Upper lobe of left lung (tissue), 6 donors: ENCODE data around the gene STAMBP. TPM values are rescaled to one million over a fixed set of nuclear protein-coding genes. Genes with fewer than 3 reads are reported as not detected.

Experiments used
- ATAC-seq, 2 donors: fragments of 200-7000 bp; cut with Tn5 transposase; one replicate each; pipeline ENCODE4 v1.9.1; 2022; ENCODE audit warnings: mild to moderate bottlenecking in 2 of 2, moderate library complexity in 2 of 2; ENCODE audit not compliant: low FRiP score in 2 of 2
- DNase-seq, 2 donors: peaks; one replicate each; pipeline ENCODE4 v3.0.0-alpha.2; 2019 to 2020
- H3K27ac ChIP-seq, 4 donors: fragments of 200-600 bp; sonication (generic); one replicate each; pipeline ENCODE4 v1.5.1; 2016 to 2019
- H3K27me3 ChIP-seq, 4 donors: fragments of 200-600 bp; sonication (generic); one replicate each; pipeline ENCODE4 v1.5.1; 2017 to 2019
- H3K36me3 ChIP-seq, 4 donors: fragments of 200-600 bp; sonication (generic); one replicate each; pipeline ENCODE4 v1.5.1; 2016 to 2019
- H3K4me1 ChIP-seq, 4 donors: fragments of 200-600 bp; sonication (generic); one replicate each; pipeline ENCODE4 v1.5.1; 2018 to 2019
- H3K4me3 ChIP-seq, 4 donors: fragments of 200-600 bp; sonication (generic); one replicate each; pipeline ENCODE4 v1.5.1; 2017 to 2019; ENCODE audit warnings: mild to moderate bottlenecking in 2 of 4, moderate library complexity in 1 of 4
- H3K9me3 ChIP-seq, 4 donors: fragments of 200-600 bp; sonication (generic); one replicate each; pipeline ENCODE4 v1.5.1; 2018 to 2019
- EP300 ChIP-seq, 4 donors: sonication (generic); formaldehyde crosslinking; IDR thresholded peaks; one replicate each; pipeline ENCODE4 v1.5.1; 2017; ENCODE audit warnings: antibody characterized with exemption in 4 of 4, control low read depth in 2 of 4
- POLR2A ChIP-seq, 4 donors: fragments of 450-650 bp; IDR thresholded peaks; one replicate each; pipeline ENCODE4 v1.5.1; 2016 to 2017; ENCODE audit warnings: antibody characterized with exemption in 4 of 4, mild to moderate bottlenecking in 2 of 4
- POLR2AphosphoS5 ChIP-seq, 2 donors: sonication (generic); formaldehyde crosslinking; IDR thresholded peaks; one replicate each; pipeline ENCODE4 v1.5.1; 2017; ENCODE audit warnings: antibody characterized with exemption in 2 of 2
- WGBS, 2 donors: methylation state at CpG; one replicate each; pipeline ENCODE4 v1.1.5; 2017 to 2018; 5-methylcytosine and 5-hydroxymethylcytosine counted together
- total RNA-seq, 6 donors: library from RNA; depleted of rRNA in 4 of 6; stranded (reverse); fragments of >200 nt in 4 of 6; gene quantifications; one replicate each; pipeline versions ENCODE4 v1.1.0 to v1.2.1, GENCODE V29; 2016 to 2021
- TF ChIP-seq, protein P1 (sequence below), 6 experiments: fragments of 450-650 bp in 4 of 6; fragments of 200-600 bp in 2 of 6; sonication (generic) in 2 of 6; IDR thresholded peaks; one replicate each; pipeline ENCODE4 v1.5.1; 2016 to 2019; ENCODE audit warnings: antibody characterized with exemption in 6 of 6
- donor health status: DM: no; HTN: no; CAD: no; lungs with moderate emphysema.
- donor health status: DM: no; HTN: yes; CAD: no; lungs with severe emphysema.

Gene STAMBP
- total RNA-seq, 6 donors from 2014 or later = 22.8 to 41.7 (median 28.3) TPM

DNA sequence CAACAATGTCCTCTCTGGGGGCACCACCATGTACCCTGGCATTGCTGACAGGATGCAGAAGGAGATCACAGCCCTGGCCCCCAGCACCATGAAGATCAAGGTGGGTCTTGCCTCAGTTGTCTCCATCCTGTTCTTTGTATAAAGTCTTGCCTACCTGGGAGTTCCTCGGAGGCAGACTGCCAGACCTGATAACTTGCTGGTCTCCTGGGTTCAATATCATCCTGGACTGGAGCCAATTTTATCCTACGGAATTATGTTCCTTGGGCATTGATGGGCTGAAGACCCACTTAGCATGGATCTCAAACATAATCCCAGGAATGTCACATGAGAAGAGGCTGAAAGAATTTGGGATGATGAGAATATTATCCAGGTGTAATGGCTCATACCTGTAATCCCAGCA lies 87.9 kb downstream of the STAMBP start:
- Histone ChIP-seq H3K36me3 (no peaks in the 10 kb centered on the region), H3K4me1 (peaks cover 0 to 4% (median 0%) of the 10 kb centered on the region in 4 donors), H3K9me3 (no peaks in the 10 kb centered on the region), H3K27ac (no peak overlapping the region), H3K4me3 (no peak overlapping the region), H3K27me3 (no peaks in the 10 kb centered on the region)
- ATAC-seq = no peak
- DNase-seq = no peak
- TF ChIP-seq, protein P1, sequence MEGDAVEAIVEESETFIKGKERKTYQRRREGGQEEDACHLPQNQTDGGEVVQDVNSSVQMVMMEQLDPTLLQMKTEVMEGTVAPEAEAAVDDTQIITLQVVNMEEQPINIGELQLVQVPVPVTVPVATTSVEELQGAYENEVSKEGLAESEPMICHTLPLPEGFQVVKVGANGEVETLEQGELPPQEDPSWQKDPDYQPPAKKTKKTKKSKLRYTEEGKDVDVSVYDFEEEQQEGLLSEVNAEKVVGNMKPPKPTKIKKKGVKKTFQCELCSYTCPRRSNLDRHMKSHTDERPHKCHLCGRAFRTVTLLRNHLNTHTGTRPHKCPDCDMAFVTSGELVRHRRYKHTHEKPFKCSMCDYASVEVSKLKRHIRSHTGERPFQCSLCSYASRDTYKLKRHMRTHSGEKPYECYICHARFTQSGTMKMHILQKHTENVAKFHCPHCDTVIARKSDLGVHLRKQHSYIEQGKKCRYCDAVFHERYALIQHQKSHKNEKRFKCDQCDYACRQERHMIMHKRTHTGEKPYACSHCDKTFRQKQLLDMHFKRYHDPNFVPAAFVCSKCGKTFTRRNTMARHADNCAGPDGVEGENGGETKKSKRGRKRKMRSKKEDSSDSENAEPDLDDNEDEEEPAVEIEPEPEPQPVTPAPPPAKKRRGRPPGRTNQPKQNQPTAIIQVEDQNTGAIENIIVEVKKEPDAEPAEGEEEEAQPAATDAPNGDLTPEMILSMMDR (IDR thresholded peaks at IDR 0.05) = no peak
- TF ChIP-seq POLR2A (IDR thresholded peaks at IDR 0.05) (no peak), EP300 (IDR thresholded peaks at IDR 0.05) (no peak), POLR2AphosphoS5 (IDR thresholded peaks at IDR 0.05) (no peak)
- 40 to 44% methylated on average over 2 of the region's 2 CpGs for WGBS, 2 donors

DNA sequence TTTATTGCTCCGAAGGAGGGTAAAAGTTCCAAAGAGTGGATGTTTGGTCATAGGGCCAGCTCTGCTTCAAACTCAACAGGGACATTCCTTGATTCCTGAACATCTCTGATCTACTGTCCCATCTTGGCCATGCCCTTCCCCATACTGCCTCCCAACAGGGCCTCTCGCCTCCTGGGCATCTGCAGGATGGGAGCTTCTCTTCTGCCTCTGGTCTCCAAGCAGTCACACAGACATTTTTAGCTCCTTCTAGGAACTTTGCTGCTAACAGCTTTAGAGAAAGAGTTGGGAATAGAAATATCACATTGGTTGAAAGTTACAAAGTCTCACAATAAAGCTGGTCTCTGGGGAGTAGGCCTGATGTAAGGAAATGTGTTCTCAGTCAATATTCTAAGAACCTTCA lies 88.5 kb downstream of the STAMBP start:
- Histone ChIP-seq H3K4me3 (no peak overlapping the region), H3K36me3 (no peaks in the 10 kb centered on the region), H3K4me1 (peaks cover 0 to 4% (median 0%) of the 10 kb centered on the region in 4 donors), H3K9me3 (no peaks in the 10 kb centered on the region), H3K27ac (no peak overlapping the region), H3K27me3 (no peaks in the 10 kb centered on the region)
- DNase-seq (no peak), ATAC-seq (no peak)
- TF ChIP-seq POLR2A (IDR thresholded peaks at IDR 0.05) (no peak), EP300 (IDR thresholded peaks at IDR 0.05) (no peak), POLR2AphosphoS5 (IDR thresholded peaks at IDR 0.05) (no peak)
- TF ChIP-seq, protein P1 (IDR thresholded peaks at IDR 0.05) = no peak
- WGBS, 2 donors = 42 to 47% methylated on average over 2 of the region's 2 CpGs

DNA sequence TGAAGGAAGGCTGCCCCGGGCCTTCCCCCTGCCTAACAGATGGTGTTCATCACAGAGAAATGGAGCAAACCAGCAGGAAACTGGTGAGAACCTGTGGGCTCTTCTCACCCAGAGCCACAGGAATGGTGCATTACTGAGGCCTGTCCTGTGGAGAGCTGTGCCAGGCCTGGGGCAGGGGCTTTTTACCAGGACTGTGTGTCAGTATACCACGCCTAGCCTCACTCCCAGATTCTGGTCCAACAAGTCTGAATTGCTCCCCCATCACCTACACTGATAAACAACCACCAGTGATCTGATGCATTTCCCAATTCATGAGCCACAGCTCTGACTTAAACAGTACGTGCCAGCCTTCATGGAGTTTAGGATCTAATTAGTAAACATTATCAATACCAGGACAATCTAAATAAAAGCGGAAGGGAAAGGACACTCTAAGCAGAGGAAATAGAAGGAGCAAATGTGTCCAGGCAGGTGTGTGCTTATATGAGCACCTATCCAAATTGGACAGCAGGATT lies 89.0 kb downstream of the STAMBP start:
- Histone ChIP-seq H3K9me3 (no peaks in the 10 kb centered on the region), H3K4me3 (no peak overlapping the region), H3K4me1 (peaks cover 0 to 4% (median 0%) of the 10 kb centered on the region in 4 donors), H3K27ac (no peak overlapping the region), H3K27me3 (no peaks in the 10 kb centered on the region), H3K36me3 (no peaks in the 10 kb centered on the region)
- TF ChIP-seq POLR2AphosphoS5 (IDR thresholded peaks at IDR 0.05) (no peak), POLR2A (IDR thresholded peaks at IDR 0.05) (no peak), EP300 (IDR thresholded peaks at IDR 0.05) (no peak)
- TF ChIP-seq, protein P1 (IDR thresholded peaks at IDR 0.05) = no peak
- DNase-seq (no peak), ATAC-seq (no peak)
- 87 to 88% methylated on average over 4 of the region's 4 CpGs for WGBS, 2 donors

DNA sequence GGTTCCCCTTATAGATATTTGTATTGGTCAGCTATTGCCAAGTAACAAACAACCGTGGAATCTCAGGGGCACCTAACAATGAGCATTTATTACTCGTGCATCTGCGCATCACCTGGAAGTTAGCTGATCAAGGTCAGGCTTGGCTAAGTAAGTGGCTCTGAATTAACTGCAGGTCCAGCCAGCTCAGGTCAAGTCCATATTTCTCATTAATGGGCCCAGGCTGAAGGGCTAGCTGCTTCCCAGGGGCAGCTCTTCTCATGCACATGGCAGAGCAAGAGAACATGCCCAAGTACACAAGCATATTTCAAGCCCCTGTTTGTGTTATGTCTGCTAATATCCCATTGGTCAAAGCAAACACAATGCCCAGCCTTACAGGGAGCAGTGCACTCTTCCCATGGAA lies 90.1 kb downstream of the STAMBP start:
- Histone ChIP-seq H3K4me3 (no peak overlapping the region), H3K36me3 (no peaks in the 10 kb centered on the region), H3K9me3 (no peaks in the 10 kb centered on the region), H3K27ac (no peak overlapping the region), H3K4me1 (peaks cover 0 to 4% (median 0%) of the 10 kb centered on the region in 4 donors), H3K27me3 (no peaks in the 10 kb centered on the region)
- TF ChIP-seq POLR2AphosphoS5 (IDR thresholded peaks at IDR 0.05) (no peak), EP300 (IDR thresholded peaks at IDR 0.05) (no peak), POLR2A (IDR thresholded peaks at IDR 0.05) (no peak)
- TF ChIP-seq, protein P1 (IDR thresholded peaks at IDR 0.05) = no peak
- DNase-seq (no peak), ATAC-seq (no peak)
- 93 to 100% methylated on average over 1 to 3 of the region's 3 CpGs for WGBS, 2 donors

DNA sequence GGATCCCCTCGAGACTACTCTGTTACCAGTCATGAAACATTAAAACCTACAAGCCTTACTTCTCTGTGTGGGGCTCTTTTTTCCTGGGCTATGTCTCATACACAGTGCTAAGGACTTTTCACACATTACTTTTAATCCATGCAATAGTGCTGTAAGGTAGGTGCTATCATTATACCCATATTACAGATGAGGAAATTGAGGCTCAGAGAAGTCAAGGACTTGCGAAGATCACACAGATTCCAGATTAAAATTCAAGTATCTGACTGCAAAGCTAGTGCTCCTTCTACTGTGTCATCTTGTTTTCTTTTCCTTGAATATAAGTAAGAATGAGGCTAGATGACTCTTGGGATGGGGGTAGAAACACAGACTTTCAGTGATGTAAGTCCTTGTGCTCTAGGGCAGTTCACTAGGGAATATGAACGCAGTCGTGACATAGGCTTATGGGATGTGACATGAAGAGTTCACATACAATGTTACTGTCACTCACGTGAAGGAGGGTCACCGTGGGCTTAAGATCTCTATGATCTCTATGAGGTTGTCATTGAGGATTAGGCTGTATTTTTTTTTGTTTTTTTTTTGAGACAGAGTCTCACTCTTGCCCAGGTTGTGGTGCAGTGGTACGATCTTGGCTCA lies 91.0 kb downstream of the STAMBP start:
- H3K27me3 ChIP-seq = no peaks in the 10 kb centered on the region
- H3K4me1 ChIP-seq = peaks cover 0 to 4% (median 0%) of the 10 kb centered on the region in 4 donors
- H3K36me3 ChIP-seq = no peaks in the 10 kb centered on the region
- ATAC-seq (no peak), DNase-seq (no peak)
- no peaks in the 10 kb centered on the region for H3K9me3 ChIP-seq
- no peak overlapping the region for H3K27ac ChIP-seq
- no peak for TF ChIP-seq POLR2A (IDR thresholded peaks at IDR 0.05)
- H3K4me3 ChIP-seq = no peak overlapping the region
- WGBS, 2 donors = 90% methylated on average over 7 of the region's 7 CpGs
